Amniotic stem cell (primary cell): ENCODE measurements around the gene GRAP.

Experiments
- DNase-seq: peaks from one replicate; lab custom pipeline; 2025; lab: John Stamatoyannopoulos, UW

The GRAP gene

DNA sequence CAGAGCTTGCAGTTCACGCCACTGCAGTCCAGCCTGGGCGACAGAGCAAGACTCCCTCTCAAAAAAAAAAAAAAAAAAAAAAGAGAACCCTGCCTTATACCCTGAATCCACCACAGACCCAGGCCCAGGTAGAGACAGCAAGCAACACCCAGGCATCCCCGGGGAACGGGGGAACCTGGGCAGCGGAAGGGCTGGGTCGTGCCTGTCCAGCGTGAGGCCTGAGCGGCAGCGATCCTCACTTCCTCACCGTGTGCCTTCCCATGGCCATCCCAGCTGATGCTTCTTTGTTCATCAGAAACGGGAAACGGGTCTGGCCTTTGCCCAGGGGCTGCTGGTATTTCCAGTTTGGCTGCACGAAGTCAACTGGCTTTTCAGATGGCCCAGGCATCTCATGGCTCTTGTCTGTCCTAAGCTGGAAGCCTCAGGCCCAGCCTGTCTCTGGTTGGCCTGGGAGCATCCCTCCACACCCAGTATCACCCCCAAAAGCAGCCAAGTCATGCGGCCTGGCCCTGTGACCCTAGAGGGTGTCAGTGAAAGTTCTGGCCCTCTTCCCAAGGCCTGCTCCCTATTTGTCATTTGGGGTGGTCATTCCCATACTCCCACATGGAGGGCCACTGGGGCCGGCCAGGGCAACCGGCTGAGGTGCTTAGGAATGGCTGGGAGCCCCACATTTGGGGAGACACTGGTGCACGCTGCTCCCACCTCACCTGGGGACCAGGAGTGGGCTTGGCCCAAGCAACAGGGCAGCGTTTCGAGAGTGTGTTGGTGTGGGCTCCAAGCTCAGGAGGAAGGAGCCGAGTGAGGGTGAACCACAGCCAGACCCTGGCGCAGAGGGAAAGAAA is 62.3 kb downstream of the GRAP start:
- no peak for DNase-seq

DNA sequence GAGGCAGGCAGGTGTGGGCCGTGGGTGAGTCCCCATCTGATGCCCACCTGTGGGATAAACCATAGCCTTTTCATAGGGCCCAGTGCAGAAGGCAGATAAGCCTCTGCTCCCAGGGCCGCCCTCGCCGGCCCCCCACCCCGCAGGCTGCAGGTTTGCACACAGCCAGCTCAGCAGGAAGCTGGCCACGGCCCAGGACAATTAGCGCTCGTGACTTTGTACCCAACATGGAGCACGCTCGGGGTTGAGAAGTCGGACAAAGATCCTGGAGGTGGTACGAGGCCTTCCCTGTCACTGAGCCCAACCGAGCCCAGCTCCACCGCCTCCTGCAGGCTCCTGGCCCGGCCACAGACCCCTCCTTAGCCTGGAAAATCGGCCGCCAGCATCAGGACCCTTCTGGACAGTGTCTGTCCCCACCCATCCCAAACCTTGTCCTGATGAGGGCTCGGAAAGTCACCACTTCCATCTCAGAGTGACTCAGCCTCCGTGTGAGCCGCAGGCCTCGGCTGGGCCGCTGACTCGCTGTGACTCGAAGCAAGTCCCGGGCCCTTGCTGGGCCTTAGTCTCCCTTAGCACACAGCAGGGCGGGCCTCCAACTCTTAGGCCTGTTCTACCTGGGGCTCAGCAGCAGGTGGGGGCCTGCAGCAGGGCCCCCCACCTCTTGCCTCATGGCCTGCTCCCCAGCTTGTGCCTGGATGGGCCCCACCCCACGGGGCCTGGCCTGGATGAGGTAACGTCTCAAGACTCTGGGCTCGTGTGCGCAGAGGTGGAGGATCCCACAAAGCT is 64.9 kb downstream of the GRAP start:
- peak; percentile 58 for DNase-seq

DNA sequence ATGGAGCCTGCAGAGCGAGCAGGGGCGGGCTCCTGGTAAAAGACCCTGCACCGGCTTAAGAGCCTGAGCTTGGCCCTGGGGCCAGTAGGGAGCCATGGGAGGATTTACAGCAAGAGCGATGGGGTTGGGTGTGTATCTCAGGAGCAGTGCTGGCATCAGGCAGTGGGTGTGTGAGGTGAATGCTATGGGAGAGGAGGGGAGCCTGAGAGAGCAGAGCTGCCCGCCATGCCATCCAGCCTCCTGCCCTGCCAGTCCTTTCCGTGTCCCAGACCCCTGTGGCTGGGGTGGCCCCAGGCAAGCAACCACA is 65.5 kb downstream of the GRAP start:
- DNase-seq: no peak

DNA sequence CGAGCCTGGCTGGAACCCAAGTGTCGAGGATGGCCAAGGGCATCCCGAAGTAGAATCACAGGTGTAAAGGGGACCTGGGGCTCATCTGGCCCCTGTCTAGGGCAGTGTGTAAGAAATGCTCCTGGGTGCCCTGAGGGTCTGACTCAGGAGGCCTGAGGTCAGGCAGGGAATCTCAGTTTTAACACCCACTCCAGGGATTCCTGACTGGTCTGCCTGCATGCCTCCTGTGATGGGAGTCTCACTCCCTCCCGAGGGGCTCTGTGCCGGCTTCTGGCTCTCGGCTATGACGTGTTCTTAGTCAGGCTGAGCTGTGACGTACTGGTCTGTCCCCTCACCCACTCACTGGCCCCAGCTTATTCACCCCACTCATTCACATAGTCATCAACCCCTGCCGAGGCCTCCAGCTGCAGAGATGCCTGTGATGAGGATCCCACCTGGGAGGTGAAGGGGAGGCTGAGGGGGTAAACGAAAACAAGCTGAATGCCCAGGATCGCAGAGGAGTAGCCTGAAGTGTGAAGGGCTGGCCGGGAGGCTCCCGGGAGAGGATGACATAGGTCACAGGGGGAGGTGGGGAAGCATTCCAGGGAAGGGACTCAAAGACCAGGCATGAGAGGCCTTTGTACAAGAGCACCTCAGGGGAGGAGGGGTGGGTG is 65.9 kb downstream of the GRAP start:
- no peak for DNase-seq

DNA sequence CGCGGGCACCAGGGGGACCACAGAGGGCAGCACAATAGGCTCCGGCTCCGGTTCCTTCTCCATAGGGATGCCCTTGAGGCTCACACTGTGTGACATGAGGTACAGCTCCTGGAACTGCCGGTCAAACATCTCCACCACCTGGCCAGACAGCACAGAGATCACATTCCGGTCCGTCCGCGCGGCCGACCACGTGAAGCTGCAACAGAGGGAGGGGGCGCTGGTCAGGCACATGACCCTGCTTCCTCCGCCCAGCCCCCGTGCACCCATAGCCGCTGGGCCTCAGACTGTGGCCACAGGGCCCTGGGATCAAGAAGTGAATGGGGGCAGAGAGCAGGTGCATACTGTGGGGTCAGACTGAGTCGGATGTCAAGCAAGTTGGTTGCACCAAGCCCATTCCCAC is 68.1 kb downstream of the GRAP start:
- DNase-seq: no peak

DNA sequence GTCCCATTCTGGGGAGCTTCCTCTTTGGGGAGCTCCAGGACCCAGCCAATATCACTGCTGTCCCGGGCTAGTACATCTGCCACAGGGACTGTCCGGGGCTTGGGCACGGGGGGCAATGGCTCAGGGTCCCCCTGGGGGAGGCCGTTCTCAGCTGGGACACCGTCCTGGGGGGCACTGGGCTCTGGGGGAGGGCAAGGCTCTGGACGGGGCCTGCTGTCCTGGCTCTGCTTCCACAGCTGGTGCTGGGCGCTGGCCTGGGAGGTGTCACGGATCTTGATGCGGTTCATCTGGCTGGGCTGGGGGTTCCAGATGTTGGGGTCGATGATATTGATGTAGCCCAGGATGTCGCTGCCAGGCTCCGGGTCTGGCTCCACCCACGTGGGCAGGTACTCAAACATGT is 68.7 kb downstream of the GRAP start:
- DNase-seq: no peak

DNA sequence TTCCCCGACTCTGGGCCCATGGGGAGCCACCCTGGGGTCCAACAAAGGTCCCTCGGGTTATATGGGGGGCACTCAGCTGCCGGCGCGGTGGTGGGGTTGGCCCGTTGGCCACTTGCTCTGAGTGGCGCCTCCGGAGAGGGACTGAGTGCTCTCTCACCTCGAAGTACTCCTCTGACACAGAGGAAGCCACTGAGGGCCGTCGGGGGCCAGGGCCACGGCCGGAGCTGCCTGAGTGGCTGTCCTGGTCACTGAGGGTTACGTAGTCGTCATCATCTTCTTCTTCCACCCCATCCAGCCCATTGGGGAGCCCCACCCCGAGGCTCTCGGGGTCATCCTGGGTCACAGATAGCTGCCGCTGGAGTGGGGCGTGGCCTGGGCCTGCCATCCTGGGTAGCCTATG is 69.1 kb downstream of the GRAP start:
- DNase-seq: no peak

DNA sequence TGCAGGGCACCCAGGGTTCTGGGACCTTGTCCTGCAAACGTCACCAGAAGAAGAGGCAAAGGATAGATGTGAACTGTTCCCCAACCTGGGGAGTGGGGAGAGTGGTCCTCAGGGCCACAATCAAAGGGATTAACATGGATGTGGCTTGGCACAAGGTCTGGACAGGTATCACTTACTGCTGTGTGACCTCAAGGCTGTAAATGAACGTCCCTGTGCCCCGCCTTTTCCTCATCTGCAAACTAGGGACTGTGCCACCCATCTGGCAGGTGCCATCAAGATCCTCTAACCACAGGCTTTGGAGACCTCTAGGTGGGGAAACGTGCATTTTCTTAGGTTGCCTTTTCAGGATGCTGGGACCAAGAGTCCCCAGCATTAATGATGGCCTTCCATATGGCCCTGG is 69.7 kb downstream of the GRAP start:
- no peak for DNase-seq

DNA sequence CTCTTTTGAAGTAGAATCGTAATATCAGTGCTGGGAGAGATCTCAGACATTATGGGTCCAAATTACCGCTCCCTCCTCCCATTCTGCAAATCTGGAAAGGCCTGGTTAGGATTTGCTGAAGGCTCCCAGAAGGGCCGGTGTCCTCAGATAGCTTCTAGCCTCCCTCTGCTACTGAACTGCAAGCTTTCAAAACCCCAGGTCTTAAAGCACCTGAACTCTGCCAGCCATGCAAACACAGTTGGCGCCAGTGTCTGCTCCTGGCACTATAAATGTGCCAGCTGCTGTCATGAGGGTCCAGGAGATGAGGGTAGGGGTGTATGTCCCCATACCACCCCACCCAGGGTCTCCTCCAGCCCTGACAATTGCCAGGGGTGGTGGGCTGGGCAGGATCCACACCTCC is 70.6 kb downstream of the GRAP start:
- DNase-seq: no peak

DNA sequence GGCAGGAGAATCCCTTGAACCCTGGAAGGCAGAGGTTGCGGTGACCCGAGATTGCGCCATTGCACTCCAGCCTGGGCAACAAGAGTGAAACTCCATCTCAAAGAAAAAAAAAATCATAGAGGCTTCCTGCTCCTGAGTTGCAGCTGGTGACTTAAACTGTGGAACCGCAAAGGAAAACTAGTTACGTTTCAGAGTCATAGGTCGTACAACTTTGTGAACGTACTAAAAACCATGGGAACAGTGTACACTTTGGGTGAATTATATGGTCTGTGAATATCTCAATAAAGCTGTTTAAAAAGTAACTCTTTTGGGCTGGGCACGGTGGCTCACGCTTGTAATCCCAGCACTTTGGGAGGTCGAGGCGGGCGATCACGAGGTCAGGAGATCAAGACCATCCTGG is 71.2 kb downstream of the GRAP start:
- no peak for DNase-seq

DNA sequence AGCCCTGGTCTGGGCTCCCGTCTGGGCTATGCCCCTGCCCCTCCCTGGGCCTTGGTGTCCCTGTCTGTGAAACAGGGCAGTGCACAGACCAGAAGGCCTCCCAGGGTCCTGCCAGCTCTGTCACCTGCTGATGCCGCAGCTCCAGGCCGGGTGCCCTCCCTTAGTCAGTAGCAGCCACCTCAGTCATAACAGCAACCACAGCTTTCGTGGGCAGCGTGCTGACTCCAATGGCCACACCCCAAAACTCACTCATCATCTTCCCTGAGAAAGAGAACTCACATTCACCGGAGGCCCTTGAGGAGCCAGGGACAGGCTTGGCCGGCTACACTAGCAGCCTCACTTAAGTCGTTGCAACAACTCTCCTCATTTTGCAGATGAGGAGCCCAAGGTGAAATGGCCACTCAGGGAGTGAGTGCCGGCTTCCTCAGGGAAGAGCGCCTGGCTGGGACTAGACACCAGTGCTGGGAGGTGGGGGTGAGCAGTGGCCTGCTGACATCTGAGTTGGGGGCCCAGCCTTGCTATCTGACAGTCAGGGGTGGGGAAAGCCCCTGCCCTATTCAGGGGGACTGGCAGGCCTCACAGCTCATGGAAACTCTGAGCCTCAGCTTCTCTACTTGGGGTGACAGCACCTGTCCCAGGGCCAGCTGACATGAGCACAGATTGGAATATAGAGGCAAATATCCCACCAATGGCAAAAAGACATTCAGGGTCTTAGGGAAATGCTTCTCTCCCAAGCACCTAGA is 72.2 kb downstream of the GRAP start:
- no peak for DNase-seq

DNA sequence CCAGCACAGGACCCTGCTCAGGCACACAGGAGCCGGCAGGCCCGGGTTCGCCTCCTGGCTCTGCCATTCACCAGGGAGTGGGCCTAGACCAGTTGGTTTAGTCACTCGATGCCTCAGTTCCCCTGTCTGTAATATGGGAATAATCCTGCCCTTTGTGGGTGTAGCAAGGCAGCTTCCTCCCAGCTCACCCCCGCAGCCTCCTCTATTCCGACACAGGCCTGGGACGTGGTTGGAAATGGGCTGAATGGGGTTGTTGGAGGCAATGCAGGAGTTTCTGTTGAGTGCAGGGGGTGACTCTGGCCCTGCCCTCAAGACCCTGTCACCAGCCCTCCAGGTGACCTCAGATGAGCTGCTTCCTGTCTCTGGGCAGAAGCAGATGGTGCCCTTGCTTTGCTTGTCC is 75.0 kb downstream of the GRAP start:
- no peak for DNase-seq
